Uterus (tissue), 2 donors: ENCODE data around the gene CABP7.

ENCODE experiments used
- CTCF ChIP-seq, 4 experiments: fragments of 200-600 bp in 2 of 4; fragments of 450-650 bp in 2 of 4; sonication (generic) in 2 of 4; IDR thresholded peaks; one replicate each; pipeline ENCODE4 v1.5.1; 2016 to 2019; ENCODE audit warnings: antibody characterized with exemption in 4 of 4, mild to moderate bottlenecking in 2 of 4, moderate library complexity in 1 of 4
- POLR2A ChIP-seq, 2 donors: fragments of 450-650 bp; IDR thresholded peaks; one replicate each; pipeline ENCODE4 v1.6.1; 2016; ENCODE audit warnings: antibody characterized with exemption in 2 of 2, mild to moderate bottlenecking in 1 of 2, moderate library complexity in 1 of 2

GRCh38 chr22:29734838-29735237 is 15.0 kb downstream of the CABP7 start:
- TF ChIP-seq CTCF (IDR thresholded peaks at IDR 0.05) (no peak), POLR2A (IDR thresholded peaks at IDR 0.05) (no peak)
